ENCODE measurements around the gene CDSN. TPM values are rescaled to one million over a fixed set of nuclear protein-coding genes. Genes with fewer than 3 reads are reported as not detected.

CDSN gene
- total RNA-seq, 1 experiment from 2014 or later, result 1.9 TPM

DNA sequence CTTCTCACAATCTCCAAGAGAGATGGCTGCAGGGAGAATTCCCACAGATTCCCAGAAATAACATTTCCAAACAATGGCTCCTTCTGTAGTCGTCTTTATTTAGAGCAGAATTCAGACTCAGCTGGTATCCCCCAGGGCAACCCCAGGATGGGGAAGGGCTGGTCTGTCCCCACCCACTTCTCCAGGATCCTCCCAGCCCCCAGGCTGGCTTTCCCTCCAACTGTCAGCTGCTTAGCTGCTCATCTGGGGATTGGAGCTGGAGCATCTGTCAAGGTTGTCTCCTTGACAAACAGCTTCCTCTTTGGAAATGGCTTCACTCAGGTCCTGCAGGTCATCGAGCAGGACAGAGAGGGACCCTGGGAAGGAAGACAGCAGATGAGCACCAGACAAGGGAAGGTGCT, 22.1 kb upstream of the CDSN start:
- no peak overlapping the region for H2AFZ ChIP-seq
- DNase-seq, result no peak
- no peaks in the 10 kb centered on the region for H3K4me1 ChIP-seq (replicated peaks; ENCODE audit: insufficient read depth)
- no peaks in the 10 kb centered on the region for H3K9me2 ChIP-seq (ENCODE audit: insufficient read depth)
- no peaks in the 10 kb centered on the region for H3K27me3 ChIP-seq (ENCODE audit: insufficient read depth, low read depth)
- ChIA-PET POLR2A (ENCODE audit: unreplicated experiment) (no interaction called here), CTCF (no interaction called here)
- H3K79me2 ChIP-seq (ENCODE audit: low read depth), result no peaks in the 10 kb centered on the region
- no TSS peak for BruUV-seq (replicated peaks)
- intact Hi-C loops (cut with micrococcal nuclease; ENCODE audit: unreplicated experiment), result no loop called here
- no peak overlapping the region for H3K4me3 ChIP-seq
- H3K36me3 ChIP-seq (ENCODE audit: low read depth), result no peaks in the 10 kb centered on the region
- no peak overlapping the region for H3K4me2 ChIP-seq
- no peak for TF ChIP-seq EZH2 (IDR thresholded peaks at IDR 0.05; ENCODE audit: low read depth)
- TF ChIP-seq, protein P1, sequence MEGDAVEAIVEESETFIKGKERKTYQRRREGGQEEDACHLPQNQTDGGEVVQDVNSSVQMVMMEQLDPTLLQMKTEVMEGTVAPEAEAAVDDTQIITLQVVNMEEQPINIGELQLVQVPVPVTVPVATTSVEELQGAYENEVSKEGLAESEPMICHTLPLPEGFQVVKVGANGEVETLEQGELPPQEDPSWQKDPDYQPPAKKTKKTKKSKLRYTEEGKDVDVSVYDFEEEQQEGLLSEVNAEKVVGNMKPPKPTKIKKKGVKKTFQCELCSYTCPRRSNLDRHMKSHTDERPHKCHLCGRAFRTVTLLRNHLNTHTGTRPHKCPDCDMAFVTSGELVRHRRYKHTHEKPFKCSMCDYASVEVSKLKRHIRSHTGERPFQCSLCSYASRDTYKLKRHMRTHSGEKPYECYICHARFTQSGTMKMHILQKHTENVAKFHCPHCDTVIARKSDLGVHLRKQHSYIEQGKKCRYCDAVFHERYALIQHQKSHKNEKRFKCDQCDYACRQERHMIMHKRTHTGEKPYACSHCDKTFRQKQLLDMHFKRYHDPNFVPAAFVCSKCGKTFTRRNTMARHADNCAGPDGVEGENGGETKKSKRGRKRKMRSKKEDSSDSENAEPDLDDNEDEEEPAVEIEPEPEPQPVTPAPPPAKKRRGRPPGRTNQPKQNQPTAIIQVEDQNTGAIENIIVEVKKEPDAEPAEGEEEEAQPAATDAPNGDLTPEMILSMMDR (conservative IDR thresholded peaks at IDR 0.05), result no peak
- no peaks in the 10 kb centered on the region for H4K20me1 ChIP-seq (ENCODE audit: insufficient read depth)
- H3F3A ChIP-seq (ENCODE audit: insufficient read depth, low read depth), result no peaks in the 10 kb centered on the region; the same call in 1 of the 2 replicates
- H3K27ac ChIP-seq, result no peak overlapping the region
- no peaks in the 10 kb centered on the region for H3K9me3 ChIP-seq (ENCODE audit: insufficient read depth, low read depth)

DNA sequence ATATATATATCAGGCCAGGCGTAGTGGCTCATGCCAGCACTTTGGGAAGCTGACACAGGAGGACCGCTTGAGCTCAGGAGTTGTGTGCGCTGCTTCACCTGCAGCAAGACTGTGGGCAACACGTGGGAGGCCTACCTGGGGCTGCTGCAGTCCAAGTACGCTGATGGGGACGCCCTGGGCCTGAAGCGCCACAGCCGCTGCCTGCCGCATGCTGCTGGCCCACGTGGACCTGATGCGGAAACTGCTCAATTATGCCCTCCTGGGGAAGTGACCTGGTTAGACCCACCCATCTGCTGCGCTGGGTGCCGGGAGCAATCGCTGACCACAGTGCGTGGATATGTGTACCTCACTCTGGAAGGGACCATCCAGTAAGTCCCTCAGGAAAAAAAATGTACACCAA, 20.4 kb upstream of the CDSN start:
- no TSS peak for BruUV-seq (replicated peaks)
- Histone ChIP-seq H3K9me3 (ENCODE audit: insufficient read depth, low read depth) (no peaks in the 10 kb centered on the region), H3K36me3 (ENCODE audit: low read depth) (no peaks in the 10 kb centered on the region), H3K79me2 (ENCODE audit: low read depth) (no peaks in the 10 kb centered on the region), H3F3A (ENCODE audit: insufficient read depth, low read depth) (no peaks in the 10 kb centered on the region; the same call in 1 of the 2 replicates), H3K27me3 (ENCODE audit: insufficient read depth, low read depth) (no peaks in the 10 kb centered on the region), H2AFZ (no peak overlapping the region), H3K4me1 (replicated peaks; ENCODE audit: insufficient read depth) (no peaks in the 10 kb centered on the region), H3K9me2 (ENCODE audit: insufficient read depth) (no peaks in the 10 kb centered on the region), H3K4me3 (no peak overlapping the region), H3K4me2 (no peak overlapping the region), H4K20me1 (ENCODE audit: insufficient read depth) (no peaks in the 10 kb centered on the region), H3K27ac (no peak overlapping the region)
- intact Hi-C loops (cut with micrococcal nuclease; ENCODE audit: unreplicated experiment), result no loop called here
- TF ChIP-seq, protein P1 (conservative IDR thresholded peaks at IDR 0.05), result no peak
- no peak for TF ChIP-seq EZH2 (IDR thresholded peaks at IDR 0.05; ENCODE audit: low read depth)
- POLR2A ChIA-PET (ENCODE audit: unreplicated experiment), result no interaction called here
- DNase-seq, result no peak
- CTCF ChIA-PET, result interaction anchor here (0.6 kb wide), 1 partner anchor 17 kb away, joined by 4 read pairs; no protein-coding TSS in a partner anchor

DNA sequence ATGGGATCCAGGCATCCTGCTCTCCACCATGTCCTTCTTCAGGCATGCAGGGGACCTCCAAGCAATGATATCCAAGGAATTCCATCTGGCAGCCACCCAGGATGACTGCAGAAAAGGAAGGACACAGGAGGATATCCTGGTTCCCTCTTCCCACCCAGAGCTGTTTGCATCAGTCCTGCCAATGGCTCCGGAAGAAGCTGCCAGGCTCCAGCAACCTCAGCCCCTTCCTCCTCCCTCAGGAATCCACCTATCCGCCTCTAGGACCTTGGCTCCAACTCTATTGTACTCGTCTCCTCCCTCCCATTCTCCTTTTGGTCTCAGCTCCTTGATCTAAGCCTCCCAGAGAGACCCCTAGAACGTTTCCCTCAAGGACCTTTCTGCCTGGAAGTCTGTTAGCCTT, 19.4 kb upstream of the CDSN start:
- POLR2A ChIA-PET (ENCODE audit: unreplicated experiment), result interaction anchor here (0.7 kb wide), 2 partner anchors 13 to 19 kb away, joined by 4 to 6 read pairs; partner anchors contain the start of gene TCF19
- no peak for DNase-seq
- BruUV-seq (replicated peaks), result no TSS peak
- no peaks in the 10 kb centered on the region for H4K20me1 ChIP-seq (ENCODE audit: insufficient read depth)
- no peaks in the 10 kb centered on the region for H3K79me2 ChIP-seq (ENCODE audit: low read depth)
- CTCF ChIA-PET, result interaction anchor here (1.6 kb wide), 1 partner anchor 53 kb away, joined by 3 read pairs; no protein-coding TSS in a partner anchor
- H3K4me2 ChIP-seq, result no peak overlapping the region
- no peak overlapping the region for H2AFZ ChIP-seq
- intact Hi-C loops (cut with micrococcal nuclease; ENCODE audit: unreplicated experiment), result loop anchor here (5.0 kb wide), 1 partner anchor 228 kb away; no protein-coding TSS in a partner anchor
- no peaks in the 10 kb centered on the region for H3K27me3 ChIP-seq (ENCODE audit: insufficient read depth, low read depth)
- no peaks in the 10 kb centered on the region for H3K4me1 ChIP-seq (replicated peaks; ENCODE audit: insufficient read depth)
- H3K36me3 ChIP-seq (ENCODE audit: low read depth), result no peaks in the 10 kb centered on the region
- no peak overlapping the region for H3K4me3 ChIP-seq
- no peaks in the 10 kb centered on the region; the same call in 1 of the 2 replicates for H3F3A ChIP-seq (ENCODE audit: insufficient read depth, low read depth)
- no peaks in the 10 kb centered on the region for H3K9me2 ChIP-seq (ENCODE audit: insufficient read depth)
- TF ChIP-seq EZH2 (IDR thresholded peaks at IDR 0.05; ENCODE audit: low read depth), result no peak
- TF ChIP-seq, protein P1 (conservative IDR thresholded peaks at IDR 0.05), result no peak
- no peak overlapping the region for H3K27ac ChIP-seq
- no peaks in the 10 kb centered on the region for H3K9me3 ChIP-seq (ENCODE audit: insufficient read depth, low read depth)

Data from PC-9 (cell line).